DMS53 treated with DMSO at 0.1 percent for 48 hours (cell line): ENCODE data around the gene CYP19A1.
"Not testable (repeated sequence)": the region's sequence is repeated elsewhere in the genome, so short reads cannot be mapped to it uniquely, and the experiment has no call there.

ENCODE experiments used
- DNase-seq: peaks from one replicate; lab custom pipeline; 2025; ENCODE audit not compliant: unreplicated experiment; lab: John Stamatoyannopoulos, UW

CYP19A1 gene

GRCh38 chr15:51265037-51265555, 73.3 kb downstream of the CYP19A1 start:
- DNase-seq: no peak

GRCh38 chr15:51263726-51264125, 74.7 kb downstream of the CYP19A1 start:
- DNase-seq: no peak

- no peak for DNase-seq
Measured at GRCh38 chr15:51263116-51263515, 75.3 kb downstream of the CYP19A1 start.

- no peak for DNase-seq
Measured at GRCh38 chr15:51262463-51262862, 75.9 kb downstream of the CYP19A1 start.

- DNase-seq: not testable (repeated sequence)
Measured at GRCh38 chr15:51261113-51261512, 77.3 kb downstream of the CYP19A1 start.

GRCh38 chr15:51260202-51260601, 78.2 kb downstream of the CYP19A1 start:
- no peak for DNase-seq

GRCh38 chr15:51255533-51255932, 82.9 kb downstream of the CYP19A1 start:
- no peak for DNase-seq

GRCh38 chr15:51253366-51253765, 85.0 kb downstream of the CYP19A1 start:
- DNase-seq: no peak

GRCh38 chr15:51252671-51253070, 85.7 kb downstream of the CYP19A1 start:
- DNase-seq: no peak

- DNase-seq: no peak
Measured at GRCh38 chr15:51251556-51251955, 86.8 kb downstream of the CYP19A1 start.

- DNase-seq: no peak
Measured at GRCh38 chr15:51250217-51251011, 88.0 kb downstream of the CYP19A1 start.

GRCh38 chr15:51245628-51246027, 92.8 kb downstream of the CYP19A1 start:
- no peak for DNase-seq

GRCh38 chr15:51244423-51244869, 94.0 kb downstream of the CYP19A1 start:
- DNase-seq: no peak

- DNase-seq: peak; percentile 52
Measured at GRCh38 chr15:51243774-51244173, 94.6 kb downstream of the CYP19A1 start.

- DNase-seq: no peak
Measured at GRCh38 chr15:51240066-51240465, 98.3 kb downstream of the CYP19A1 start.

- no peak for DNase-seq
Measured at GRCh38 chr15:51237816-51238215, 100.6 kb downstream of the CYP19A1 start.

- no peak for DNase-seq
Measured at GRCh38 chr15:51234176-51234927, 104.0 kb downstream of the CYP19A1 start.

GRCh38 chr15:51232581-51232980, 105.8 kb downstream of the CYP19A1 start:
- no peak for DNase-seq

- no peak for DNase-seq
Measured at GRCh38 chr15:51229907-51230330, 108.5 kb downstream of the CYP19A1 start.

- no peak for DNase-seq
Measured at GRCh38 chr15:51227940-51228732, 110.3 kb downstream of the CYP19A1 start.

- DNase-seq: no peak
Measured at GRCh38 chr15:51226576-51227210, 111.7 kb downstream of the CYP19A1 start.
